ENCODE data around the gene OR5AU1. TPM values are rescaled to one million over a fixed set of nuclear protein-coding genes. Genes with fewer than 3 reads are reported as not detected.
"Not testable (repeated sequence)": the region's sequence is repeated elsewhere in the genome, so short reads cannot be mapped to it uniquely, and the experiment has no call there.

The OR5AU1 gene
- total RNA-seq, 6 experiments from 2014 or later: not detected

DNA sequence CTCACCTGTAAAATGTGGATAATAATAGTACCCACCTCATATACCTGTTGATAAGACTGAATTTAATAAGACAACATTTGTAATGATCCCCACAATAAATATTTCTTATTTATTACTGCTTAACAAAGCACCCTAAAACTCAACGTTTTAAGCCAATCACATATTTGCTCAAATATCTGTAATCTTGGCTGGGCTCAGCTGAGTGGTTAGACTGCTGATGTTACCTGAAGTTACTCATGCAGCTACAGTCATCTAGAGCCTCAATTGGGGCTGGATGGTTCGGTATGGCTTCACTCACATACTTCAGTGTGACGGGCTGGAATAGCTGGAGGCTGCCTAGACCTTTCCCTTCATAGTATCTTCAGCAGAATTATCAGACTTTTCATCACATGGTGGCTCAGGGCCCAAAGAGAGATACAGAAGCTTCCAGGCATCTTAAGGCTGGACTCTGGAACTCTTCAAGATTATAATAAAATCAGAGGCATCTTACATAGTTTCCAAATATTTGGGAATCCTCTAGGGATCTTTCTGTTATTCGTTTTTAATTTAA is 4.3 kb upstream of the OR5AU1 start:
- H3K27me3 Mint-ChIP-seq (ENCODE audit: insufficient read depth): peaks cover 25% of the 10 kb centered on the region
- no peaks in the 10 kb centered on the region for H3K4me1 Mint-ChIP-seq (ENCODE audit: low read depth)
- no peak overlapping the region for H3K4me3 Mint-ChIP-seq
- TF ChIP-seq CTCF (IDR thresholded peaks at IDR 0.05): no peak
- H3K9me3 Mint-ChIP-seq: no peaks in the 10 kb centered on the region
- no peak for DNase-seq
- H3K27ac Mint-ChIP-seq: no peak overlapping the region
- H3K36me3 Mint-ChIP-seq (ENCODE audit: low read depth): no peaks in the 10 kb centered on the region

DNA sequence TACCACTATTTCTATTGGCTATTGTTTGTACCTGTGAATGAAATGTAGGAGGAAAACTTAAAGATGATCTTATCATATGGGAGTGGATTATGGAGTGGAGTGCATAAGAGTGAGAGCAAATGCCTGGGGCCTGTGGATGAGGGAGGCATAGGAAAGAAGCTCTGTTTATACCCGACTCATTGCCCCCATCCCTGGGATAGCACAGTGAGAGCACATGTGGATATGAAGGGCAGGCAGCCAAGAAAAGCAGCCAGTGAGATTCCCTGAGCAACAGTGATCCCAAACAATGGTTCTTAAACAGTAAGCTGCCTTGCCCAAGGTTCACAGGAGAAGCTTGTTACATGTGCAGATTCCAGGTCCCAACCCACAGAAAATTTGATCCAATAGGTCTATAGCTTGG is 2.3 kb upstream of the OR5AU1 start:
- H3K4me1 Mint-ChIP-seq (ENCODE audit: low read depth); H3K9me3 Mint-ChIP-seq; H3K4me3 Mint-ChIP-seq; DNase-seq; H3K36me3 Mint-ChIP-seq (ENCODE audit: low read depth); H3K27ac Mint-ChIP-seq: not testable (repeated sequence)
- peaks cover 20% of the 10 kb centered on the region for H3K27me3 Mint-ChIP-seq (ENCODE audit: insufficient read depth)

- Mint-ChIP-seq H3K9me3 (peaks cover 7% of the 10 kb centered on the region; the same call in 1 of the 2 replicates), H3K27ac (no peak overlapping the region), H3K4me3 (no peak overlapping the region), H3K27me3 (ENCODE audit: insufficient read depth) (peaks cover 15% of the 10 kb centered on the region), H3K36me3 (ENCODE audit: low read depth) (peaks cover 4% of the 10 kb centered on the region; the same call in 1 of the 2 replicates), H3K4me1 (ENCODE audit: low read depth) (no peaks in the 10 kb centered on the region)
- no peak for DNase-seq
- no peak for TF ChIP-seq CTCF (IDR thresholded peaks at IDR 0.05)
Measured at GRCh38 chr14:21149641-21150367, 6.1 kb downstream of the OR5AU1 start.

GRCh38 chr14:21145437-21145836 is 10.4 kb downstream of the OR5AU1 start:
- Mint-ChIP-seq H3K4me1 (ENCODE audit: low read depth) (no peaks in the 10 kb centered on the region), H3K27ac (no peak overlapping the region), H3K4me3 (no peak overlapping the region), H3K36me3 (ENCODE audit: low read depth) (peaks cover 4% of the 10 kb centered on the region; the same call in 1 of the 2 replicates), H3K27me3 (ENCODE audit: insufficient read depth) (peaks cover 12% of the 10 kb centered on the region), H3K9me3 (peaks cover 7% of the 10 kb centered on the region; the same call in 1 of the 2 replicates)
- DNase-seq: no peak
- no peak for TF ChIP-seq CTCF (IDR thresholded peaks at IDR 0.05)

DNA sequence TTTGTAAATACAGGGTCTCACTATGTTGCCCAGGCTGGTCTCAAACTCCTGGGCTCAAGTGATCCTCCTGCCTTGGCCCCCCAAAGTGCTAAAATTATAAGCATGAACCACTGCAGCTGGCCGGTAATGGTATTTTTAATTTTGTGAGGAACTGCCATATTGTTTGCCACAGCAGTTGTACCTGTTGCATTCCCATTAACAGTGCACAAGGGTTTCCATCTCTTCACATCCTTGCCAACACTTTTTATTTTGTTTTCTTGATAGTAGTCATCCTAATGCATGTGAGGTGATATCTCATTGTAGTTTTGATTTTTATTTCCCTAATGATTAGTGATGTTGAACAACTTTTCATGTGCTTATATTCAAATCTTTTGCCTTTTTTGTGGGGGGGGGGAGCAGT is 13.5 kb downstream of the OR5AU1 start:
- Mint-ChIP-seq H3K4me3 (no peak overlapping the region), H3K9me3 (peaks cover 7% of the 10 kb centered on the region; the same call in 1 of the 2 replicates), H3K27ac (no peak overlapping the region), H3K4me1 (ENCODE audit: low read depth) (no peaks in the 10 kb centered on the region), H3K36me3 (ENCODE audit: low read depth) (peaks cover 4% of the 10 kb centered on the region; the same call in 1 of the 2 replicates), H3K27me3 (ENCODE audit: insufficient read depth) (peaks cover 8% of the 10 kb centered on the region; the same call in 1 of the 2 replicates)
- no peak for TF ChIP-seq CTCF (IDR thresholded peaks at IDR 0.05)
- DNase-seq: no peak

DNA sequence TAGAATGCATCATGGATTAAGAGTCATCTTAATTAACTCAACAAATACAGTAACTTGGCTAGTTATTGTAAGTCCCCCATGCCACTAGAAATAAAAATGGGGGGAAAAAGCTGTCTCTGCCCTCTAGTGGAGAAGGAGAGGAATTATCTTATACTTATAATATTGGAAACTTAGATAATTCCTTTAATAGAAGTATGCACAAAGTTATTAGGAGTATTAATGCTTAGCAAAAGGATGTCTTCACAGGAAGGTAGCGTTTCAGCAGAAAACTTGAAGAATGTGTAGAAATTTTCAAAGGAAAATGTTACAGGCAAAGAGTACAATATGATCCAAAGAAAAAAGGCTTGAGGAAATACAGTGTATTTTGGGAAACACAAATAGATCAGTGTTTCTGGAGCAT is 19.8 kb downstream of the OR5AU1 start:
- DNase-seq: no peak
- no peaks in the 10 kb centered on the region for H3K4me1 Mint-ChIP-seq (ENCODE audit: low read depth)
- H3K36me3 Mint-ChIP-seq (ENCODE audit: low read depth): no peaks in the 10 kb centered on the region
- H3K27me3 Mint-ChIP-seq (ENCODE audit: insufficient read depth): peaks cover 10% of the 10 kb centered on the region
- H3K4me3 Mint-ChIP-seq: no peak overlapping the region
- H3K27ac Mint-ChIP-seq: no peak overlapping the region
- TF ChIP-seq CTCF (IDR thresholded peaks at IDR 0.05): peak; percentile 84
- 0 out of 2 replicates have a peak, but pooled peaks cover under 1% of the 10 kb centered on the region for H3K9me3 Mint-ChIP-seq

Data from HFFc6 (cell line).